Loucy (cell line): ENCODE data around the gene CEACAM5.

ENCODE experiments used
- CTCF ChIP-seq: fragments of 200-600 bp; sonication (generic); conservative IDR thresholded peaks from 2 replicates; pipeline ENCODE4 v1.5.1; 2014; ENCODE audit warnings: mild to moderate bottlenecking, antibody characterized with exemption, low read length
- EZH2phosphoT487 ChIP-seq: fragments of 200-600 bp; IDR thresholded peaks from 2 replicates; pipeline ENCODE4 v1.6.1; 2018; ENCODE audit warnings: antibody characterized with exemption, mild to moderate bottlenecking, moderate library complexity, borderline replicate concordance

GRCh38 chr19:41734585-41734984, 26.2 kb downstream of the CEACAM5 start:
- TF ChIP-seq CTCF, result no peak
- TF ChIP-seq EZH2phosphoT487, result no peak
